ENCODE results near the gene KLRD1.

Gene KLRD1

DNA sequence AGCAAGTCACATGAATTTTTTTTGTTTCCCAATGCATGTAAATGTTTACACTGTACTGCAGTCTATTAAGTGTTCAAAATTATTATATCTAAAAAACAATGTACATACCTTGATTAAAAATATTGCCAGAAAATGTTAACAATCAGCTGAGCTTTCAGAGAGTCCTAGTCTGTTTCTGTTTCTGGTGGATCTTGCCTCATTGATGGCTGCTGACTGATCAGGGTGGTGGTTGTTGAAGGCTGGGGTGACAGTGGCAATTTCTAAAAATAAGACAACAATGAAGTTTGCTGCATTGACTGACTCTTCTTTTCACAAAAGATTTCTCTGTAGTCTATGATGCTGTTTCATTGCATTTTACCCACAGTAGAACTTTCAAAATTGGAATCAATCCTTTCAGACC is 16.6 kb upstream of the KLRD1 start:
- TF ChIP-seq ARNTL (CRISPR knock-in tag; IDR thresholded peaks at IDR 0.05; ENCODE audit: borderline replicate concordance, low read depth) (no peak), PPARA (CRISPR knock-in tag; IDR thresholded peaks at IDR 0.05; ENCODE audit: borderline replicate concordance) (no peak), TCF4 (CRISPR knock-in tag; IDR thresholded peaks at IDR 0.05; ENCODE audit: borderline replicate concordance) (no peak), ZNF70 (CRISPR knock-in tag; IDR thresholded peaks at IDR 0.05) (no peak), CSDC2 (CRISPR knock-in tag; IDR thresholded peaks at IDR 0.05) (no peak), ISL1 (CRISPR knock-in tag; IDR thresholded peaks at IDR 0.05) (no peak), TOX (CRISPR knock-in tag; IDR thresholded peaks at IDR 0.05; ENCODE audit: borderline replicate concordance) (no peak), ESRRG (CRISPR knock-in tag; IDR thresholded peaks at IDR 0.05) (no peak), SNAI2 (CRISPR knock-in tag; IDR thresholded peaks at IDR 0.05) (no peak), BACH2 (CRISPR knock-in tag; IDR thresholded peaks at IDR 0.05; ENCODE audit: borderline replicate concordance) (no peak), ZNF8 (CRISPR knock-in tag; IDR thresholded peaks at IDR 0.05) (no peak)
- TF ChIP-seq, protein P1, sequence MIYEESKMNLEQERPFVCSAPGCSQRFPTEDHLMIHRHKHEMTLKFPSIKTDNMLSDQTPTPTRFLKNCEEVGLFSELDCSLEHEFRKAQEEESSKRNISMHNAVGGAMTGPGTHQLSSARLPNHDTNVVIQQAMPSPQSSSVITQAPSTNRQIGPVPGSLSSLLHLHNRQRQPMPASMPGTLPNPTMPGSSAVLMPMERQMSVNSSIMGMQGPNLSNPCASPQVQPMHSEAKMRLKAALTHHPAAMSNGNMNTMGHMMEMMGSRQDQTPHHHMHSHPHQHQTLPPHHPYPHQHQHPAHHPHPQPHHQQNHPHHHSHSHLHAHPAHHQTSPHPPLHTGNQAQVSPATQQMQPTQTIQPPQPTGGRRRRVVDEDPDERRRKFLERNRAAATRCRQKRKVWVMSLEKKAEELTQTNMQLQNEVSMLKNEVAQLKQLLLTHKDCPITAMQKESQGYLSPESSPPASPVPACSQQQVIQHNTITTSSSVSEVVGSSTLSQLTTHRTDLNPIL (CRISPR knock-in tag; IDR thresholded peaks at IDR 0.05; ENCODE audit: low read depth), result no peak
- TF ChIP-seq, protein P2, sequence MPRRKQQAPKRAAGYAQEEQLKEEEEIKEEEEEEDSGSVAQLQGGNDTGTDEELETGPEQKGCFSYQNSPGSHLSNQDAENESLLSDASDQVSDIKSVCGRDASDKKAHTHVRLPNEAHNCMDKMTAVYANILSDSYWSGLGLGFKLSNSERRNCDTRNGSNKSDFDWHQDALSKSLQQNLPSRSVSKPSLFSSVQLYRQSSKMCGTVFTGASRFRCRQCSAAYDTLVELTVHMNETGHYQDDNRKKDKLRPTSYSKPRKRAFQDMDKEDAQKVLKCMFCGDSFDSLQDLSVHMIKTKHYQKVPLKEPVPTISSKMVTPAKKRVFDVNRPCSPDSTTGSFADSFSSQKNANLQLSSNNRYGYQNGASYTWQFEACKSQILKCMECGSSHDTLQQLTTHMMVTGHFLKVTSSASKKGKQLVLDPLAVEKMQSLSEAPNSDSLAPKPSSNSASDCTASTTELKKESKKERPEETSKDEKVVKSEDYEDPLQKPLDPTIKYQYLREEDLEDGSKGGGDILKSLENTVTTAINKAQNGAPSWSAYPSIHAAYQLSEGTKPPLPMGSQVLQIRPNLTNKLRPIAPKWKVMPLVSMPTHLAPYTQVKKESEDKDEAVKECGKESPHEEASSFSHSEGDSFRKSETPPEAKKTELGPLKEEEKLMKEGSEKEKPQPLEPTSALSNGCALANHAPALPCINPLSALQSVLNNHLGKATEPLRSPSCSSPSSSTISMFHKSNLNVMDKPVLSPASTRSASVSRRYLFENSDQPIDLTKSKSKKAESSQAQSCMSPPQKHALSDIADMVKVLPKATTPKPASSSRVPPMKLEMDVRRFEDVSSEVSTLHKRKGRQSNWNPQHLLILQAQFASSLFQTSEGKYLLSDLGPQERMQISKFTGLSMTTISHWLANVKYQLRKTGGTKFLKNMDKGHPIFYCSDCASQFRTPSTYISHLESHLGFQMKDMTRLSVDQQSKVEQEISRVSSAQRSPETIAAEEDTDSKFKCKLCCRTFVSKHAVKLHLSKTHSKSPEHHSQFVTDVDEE (CRISPR knock-in tag; IDR thresholded peaks at IDR 0.05), result no peak
- ATAC-seq, result no peak

DNA sequence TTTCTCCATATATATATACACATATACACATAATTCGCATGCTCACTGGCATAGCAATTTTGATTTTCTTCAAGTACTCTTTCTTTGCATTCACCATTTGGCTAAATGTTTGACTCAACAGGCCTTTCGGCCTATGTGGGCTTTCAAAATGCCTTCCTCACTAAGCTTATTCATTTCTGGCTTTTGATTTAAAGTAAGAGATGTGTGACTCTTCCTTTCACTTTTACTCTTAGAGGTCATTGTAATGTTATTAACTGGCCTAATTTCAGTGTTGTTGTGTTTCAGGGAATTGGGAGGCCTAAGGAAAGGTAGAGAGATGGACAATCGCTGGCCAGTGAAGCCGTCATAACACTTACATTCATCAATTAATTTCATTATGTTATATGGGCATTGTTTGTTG is 14.5 kb upstream of the KLRD1 start:
- ATAC-seq, result no peak
- TF ChIP-seq TOX (CRISPR knock-in tag; IDR thresholded peaks at IDR 0.05; ENCODE audit: borderline replicate concordance) (no peak), BACH2 (CRISPR knock-in tag; IDR thresholded peaks at IDR 0.05; ENCODE audit: borderline replicate concordance) (no peak), RARB (CRISPR knock-in tag; IDR thresholded peaks at IDR 0.05) (no peak), ZNF70 (CRISPR knock-in tag; IDR thresholded peaks at IDR 0.05) (no peak), PPARA (CRISPR knock-in tag; IDR thresholded peaks at IDR 0.05; ENCODE audit: borderline replicate concordance) (no peak), ISL1 (CRISPR knock-in tag; IDR thresholded peaks at IDR 0.05) (no peak), ZNF565 (CRISPR knock-in tag; conservative IDR thresholded peaks at IDR 0.05; ENCODE audit: low read depth) (no peak), ARNTL (CRISPR knock-in tag; IDR thresholded peaks at IDR 0.05; ENCODE audit: borderline replicate concordance, low read depth) (no peak), OSR1 (CRISPR knock-in tag; IDR thresholded peaks at IDR 0.05) (no peak), GLIS3 (CRISPR knock-in tag; IDR thresholded peaks at IDR 0.05) (no peak), SNAI2 (CRISPR knock-in tag; IDR thresholded peaks at IDR 0.05) (no peak), ZNF8 (CRISPR knock-in tag; IDR thresholded peaks at IDR 0.05) (no peak)
- TF ChIP-seq, protein P3, sequence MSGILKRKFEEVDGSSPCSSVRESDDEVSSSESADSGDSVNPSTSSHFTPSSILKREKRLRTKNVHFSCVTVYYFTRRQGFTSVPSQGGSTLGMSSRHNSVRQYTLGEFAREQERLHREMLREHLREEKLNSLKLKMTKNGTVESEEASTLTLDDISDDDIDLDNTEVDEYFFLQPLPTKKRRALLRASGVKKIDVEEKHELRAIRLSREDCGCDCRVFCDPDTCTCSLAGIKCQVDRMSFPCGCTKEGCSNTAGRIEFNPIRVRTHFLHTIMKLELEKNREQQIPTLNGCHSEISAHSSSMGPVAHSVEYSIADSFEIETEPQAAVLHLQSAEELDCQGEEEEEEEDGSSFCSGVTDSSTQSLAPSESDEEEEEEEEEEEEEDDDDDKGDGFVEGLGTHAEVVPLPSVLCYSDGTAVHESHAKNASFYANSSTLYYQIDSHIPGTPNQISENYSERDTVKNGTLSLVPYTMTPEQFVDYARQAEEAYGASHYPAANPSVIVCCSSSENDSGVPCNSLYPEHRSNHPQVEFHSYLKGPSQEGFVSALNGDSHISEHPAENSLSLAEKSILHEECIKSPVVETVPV (CRISPR knock-in tag; IDR thresholded peaks at IDR 0.05), result no peak
- TF ChIP-seq, protein P4, sequence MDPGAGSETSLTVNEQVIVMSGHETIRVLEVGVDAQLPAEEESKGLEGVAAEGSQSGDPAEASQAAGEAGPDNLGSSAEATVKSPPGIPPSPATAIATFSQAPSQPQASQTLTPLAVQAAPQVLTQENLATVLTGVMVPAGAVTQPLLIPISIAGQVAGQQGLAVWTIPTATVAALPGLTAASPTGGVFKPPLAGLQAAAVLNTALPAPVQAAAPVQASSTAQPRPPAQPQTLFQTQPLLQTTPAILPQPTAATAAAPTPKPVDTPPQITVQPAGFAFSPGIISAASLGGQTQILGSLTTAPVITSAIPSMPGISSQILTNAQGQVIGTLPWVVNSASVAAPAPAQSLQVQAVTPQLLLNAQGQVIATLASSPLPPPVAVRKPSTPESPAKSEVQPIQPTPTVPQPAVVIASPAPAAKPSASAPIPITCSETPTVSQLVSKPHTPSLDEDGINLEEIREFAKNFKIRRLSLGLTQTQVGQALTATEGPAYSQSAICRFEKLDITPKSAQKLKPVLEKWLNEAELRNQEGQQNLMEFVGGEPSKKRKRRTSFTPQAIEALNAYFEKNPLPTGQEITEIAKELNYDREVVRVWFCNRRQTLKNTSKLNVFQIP (CRISPR knock-in tag; IDR thresholded peaks at IDR 0.05; ENCODE audit: borderline replicate concordance, low read depth), result no peak
- TF ChIP-seq, protein P5, sequence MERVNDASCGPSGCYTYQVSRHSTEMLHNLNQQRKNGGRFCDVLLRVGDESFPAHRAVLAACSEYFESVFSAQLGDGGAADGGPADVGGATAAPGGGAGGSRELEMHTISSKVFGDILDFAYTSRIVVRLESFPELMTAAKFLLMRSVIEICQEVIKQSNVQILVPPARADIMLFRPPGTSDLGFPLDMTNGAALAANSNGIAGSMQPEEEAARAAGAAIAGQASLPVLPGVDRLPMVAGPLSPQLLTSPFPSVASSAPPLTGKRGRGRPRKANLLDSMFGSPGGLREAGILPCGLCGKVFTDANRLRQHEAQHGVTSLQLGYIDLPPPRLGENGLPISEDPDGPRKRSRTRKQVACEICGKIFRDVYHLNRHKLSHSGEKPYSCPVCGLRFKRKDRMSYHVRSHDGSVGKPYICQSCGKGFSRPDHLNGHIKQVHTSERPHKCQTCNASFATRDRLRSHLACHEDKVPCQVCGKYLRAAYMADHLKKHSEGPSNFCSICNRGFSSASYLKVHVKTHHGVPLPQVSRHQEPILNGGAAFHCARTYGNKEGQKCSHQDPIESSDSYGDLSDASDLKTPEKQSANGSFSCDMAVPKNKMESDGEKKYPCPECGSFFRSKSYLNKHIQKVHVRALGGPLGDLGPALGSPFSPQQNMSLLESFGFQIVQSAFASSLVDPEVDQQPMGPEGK (CRISPR knock-in tag; IDR thresholded peaks at IDR 0.05; ENCODE audit: borderline replicate concordance), result no peak

DNA sequence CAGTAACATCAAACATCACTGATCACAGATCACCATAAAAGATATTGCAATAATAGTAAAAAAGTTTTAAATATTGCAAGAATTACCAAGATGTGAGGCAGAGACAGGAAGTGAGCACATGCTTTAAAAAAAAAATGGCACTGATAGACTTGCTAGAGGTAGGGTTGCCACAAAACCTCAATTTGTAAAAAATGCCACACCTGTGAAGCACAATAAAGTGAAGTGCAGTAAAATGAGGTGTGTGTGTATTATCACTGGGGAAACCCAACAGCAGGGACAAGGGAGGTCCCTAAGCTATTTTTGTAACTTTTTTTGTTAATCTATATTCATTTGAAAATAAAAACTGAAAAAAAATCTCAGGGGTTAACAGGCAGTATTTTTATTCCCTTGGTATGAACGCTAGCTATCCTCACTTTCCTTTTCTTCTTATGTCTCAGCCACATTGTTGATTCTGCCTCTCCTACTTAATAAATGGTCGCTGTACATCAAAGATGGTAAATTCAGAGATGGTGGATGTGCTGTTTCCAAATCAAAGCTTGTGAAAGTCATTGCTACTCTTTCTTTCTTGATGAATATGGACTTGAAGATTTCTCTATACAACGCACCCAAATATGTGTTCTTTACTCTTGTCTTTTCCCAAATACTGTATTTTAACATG is 14.0 kb upstream of the KLRD1 start:
- TF ChIP-seq, protein P3 (CRISPR knock-in tag; IDR thresholded peaks at IDR 0.05), result no peak
- TF ChIP-seq TOX (CRISPR knock-in tag; IDR thresholded peaks at IDR 0.05; ENCODE audit: borderline replicate concordance) (no peak), RARB (CRISPR knock-in tag; IDR thresholded peaks at IDR 0.05) (no peak), OSR1 (CRISPR knock-in tag; IDR thresholded peaks at IDR 0.05) (no peak), TCF4 (CRISPR knock-in tag; IDR thresholded peaks at IDR 0.05; ENCODE audit: borderline replicate concordance) (no peak), BACH2 (CRISPR knock-in tag; IDR thresholded peaks at IDR 0.05; ENCODE audit: borderline replicate concordance) (no peak), ZFP3 (CRISPR knock-in tag; IDR thresholded peaks at IDR 0.05) (no peak), ZC3H10 (CRISPR knock-in tag; IDR thresholded peaks at IDR 0.05) (no peak), ARNTL (CRISPR knock-in tag; IDR thresholded peaks at IDR 0.05; ENCODE audit: borderline replicate concordance, low read depth) (no peak), PPARA (CRISPR knock-in tag; IDR thresholded peaks at IDR 0.05; ENCODE audit: borderline replicate concordance) (no peak), ZNF565 (CRISPR knock-in tag; conservative IDR thresholded peaks at IDR 0.05; ENCODE audit: low read depth) (no peak), ISL1 (CRISPR knock-in tag; IDR thresholded peaks at IDR 0.05) (no peak), ZFP30 (CRISPR knock-in tag; IDR thresholded peaks at IDR 0.05) (no peak), SNAI2 (CRISPR knock-in tag; IDR thresholded peaks at IDR 0.05) (no peak), CSDC2 (CRISPR knock-in tag; IDR thresholded peaks at IDR 0.05) (no peak), ESRRG (CRISPR knock-in tag; IDR thresholded peaks at IDR 0.05) (no peak)
- TF ChIP-seq, protein P1 (CRISPR knock-in tag; IDR thresholded peaks at IDR 0.05; ENCODE audit: low read depth), result no peak
- ATAC-seq, result no peak
